GM23338 (cell line): ENCODE data around the gene SGK1.

Experiments
- CREB1 ChIP-seq: fragments of 250-450 bp; sonication (Bioruptor Pico); IDR thresholded peaks from 2 replicates; pipeline ENCODE4 v1.5.0; 2020; ENCODE audit warnings: low read depth, mild to moderate bottlenecking, moderate library complexity
- CTCF ChIP-seq, 2 experiments: fragments of 200-600 bp in 1 of 2; sonication (generic) in 1 of 2; conservative IDR thresholded peaks; 2 replicates each; pipeline versions ENCODE4 v1.5.1 to v1.6.1; 2016 to 2017; ENCODE audit warnings: antibody characterized with exemption in 2 of 2, low read depth in 2 of 2, mild to moderate bottlenecking in 2 of 2, moderate library complexity in 1 of 2
- ETS1 ChIP-seq: IDR thresholded peaks from 2 replicates; pipeline ENCODE4 v1.6.1; 2016; ENCODE audit warnings: antibody characterized with exemption
- EZH2 ChIP-seq: fragments of 200-600 bp; sonication (generic); IDR thresholded peaks from one replicate; pipeline ENCODE4 v1.8.0; 2017; ENCODE audit warnings: antibody characterized with exemption, mild to moderate bottlenecking, low read depth; ENCODE audit not compliant: unreplicated experiment
- EZH2phosphoT487 ChIP-seq: fragments of 200-600 bp; sonication (generic); IDR thresholded peaks from one replicate; pipeline ENCODE4 v1.8.1; 2018; ENCODE audit warnings: antibody characterized with exemption; ENCODE audit not compliant: unreplicated experiment
- JUNB ChIP-seq: IDR thresholded peaks from one replicate; pipeline ENCODE4 v1.6.1; 2016; ENCODE audit warnings: antibody characterized with exemption; ENCODE audit not compliant: unreplicated experiment
- NANOG ChIP-seq: IDR thresholded peaks from 2 replicates; pipeline ENCODE4 v1.6.1; 2016; ENCODE audit warnings: antibody characterized with exemption, borderline replicate concordance
- POLR2AphosphoS5 ChIP-seq: IDR thresholded peaks from 2 replicates; pipeline ENCODE4 v1.6.1; 2016; ENCODE audit warnings: antibody characterized with exemption, low read depth
- REST ChIP-seq: IDR thresholded peaks from one replicate; pipeline ENCODE4 v1.6.1; 2018; ENCODE audit warnings: antibody characterized with exemption; ENCODE audit not compliant: unreplicated experiment
- STAT1 ChIP-seq: IDR thresholded peaks from one replicate; pipeline ENCODE4 v1.6.1; 2016; ENCODE audit warnings: antibody characterized with exemption; ENCODE audit not compliant: unreplicated experiment
- ZNF114 ChIP-seq: fragments of 250-450 bp; sonication (Bioruptor Pico); IDR thresholded peaks from 2 replicates; pipeline ENCODE4 v1.5.0; 2020; ENCODE audit warnings: mild to moderate bottlenecking, moderate library complexity
- ZNF331 ChIP-seq: fragments of 250-450 bp; sonication (Bioruptor Pico); IDR thresholded peaks from 2 replicates; pipeline ENCODE4 v1.5.0; 2020; ENCODE audit warnings: low read depth, mild to moderate bottlenecking, moderate library complexity
- ZNF462 ChIP-seq: fragments of 250-450 bp; sonication (Bioruptor Pico); IDR thresholded peaks from 2 replicates; pipeline ENCODE4 v1.5.0; 2020; ENCODE audit warnings: mild to moderate bottlenecking, moderate library complexity

- TF ChIP-seq CTCF (conservative IDR thresholded peaks at IDR 0.05; ENCODE audit: low read depth in 2 of 2): no peak
- TF ChIP-seq JUNB: no peak
- TF ChIP-seq EZH2: no peak
- no peak for TF ChIP-seq POLR2AphosphoS5
- no peak for TF ChIP-seq REST
- no peak for TF ChIP-seq EZH2phosphoT487
- TF ChIP-seq CREB1 (CRISPR knock-in tag): no peak
- TF ChIP-seq ETS1: no peak
- no peak for TF ChIP-seq STAT1
- TF ChIP-seq ZNF331: no peak
- TF ChIP-seq ZNF114 (CRISPR knock-in tag): no peak
- TF ChIP-seq NANOG: no peak
- TF ChIP-seq ZNF462 (CRISPR knock-in tag): no peak
These were observed 185.3 kb downstream of the SGK1 start for GRCh38 chr6:134132494-134133141.
